ENCODE data around the gene CHIA.

GRCh38 chr1:111347026-111347425 is 56.4 kb downstream of the CHIA start:
- TF ChIP-seq CTCF (IDR thresholded peaks at IDR 0.05) (no peak), POLR2A (IDR thresholded peaks at IDR 0.05) (no peak)

Data from thyroid gland (tissue), 4 donors.